Measurements from ENCODE around the gene GLOD4. TPM values are rescaled to one million over a fixed set of nuclear protein-coding genes. Genes with fewer than 3 reads are reported as not detected.

GLOD4 gene
- total and polyA plus RNA-seq, 2 experiments from 2014 or later: 68.1 to 120 TPM

DNA sequence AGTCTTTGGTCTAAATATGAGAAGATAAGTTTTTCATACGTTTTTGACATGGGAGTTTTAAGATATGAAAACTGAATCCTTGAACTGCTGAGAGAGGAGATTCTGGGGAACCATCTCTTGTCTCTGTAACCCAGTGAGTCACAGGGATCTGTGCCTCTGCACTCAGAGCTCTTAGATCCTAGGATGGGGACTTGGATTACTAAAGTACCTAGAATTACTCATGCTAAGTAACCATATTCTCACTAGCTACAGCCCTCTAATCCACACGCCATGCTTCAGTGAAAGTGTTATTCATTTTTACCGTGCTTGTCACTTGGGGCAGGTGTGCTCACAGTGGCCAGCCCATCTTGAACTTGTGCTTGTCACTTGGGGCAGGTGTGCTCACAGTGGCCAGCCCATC lies 2.1 kb upstream of the GLOD4 start:
- H4K20me1 ChIP-seq (ENCODE audit: insufficient read depth, poor library complexity, severe bottlenecking): no peaks in the 10 kb centered on the region
- H3K4me1 ChIP-seq (ENCODE audit: insufficient read depth): peaks cover 14% of the 10 kb centered on the region
- H3K9me3 ChIP-seq (ENCODE audit: low read depth): no peaks in the 10 kb centered on the region
- no peaks in the 10 kb centered on the region for H3K36me3 ChIP-seq (replicated peaks; ENCODE audit: insufficient read depth, low read depth)
- H2AFZ ChIP-seq: no peak overlapping the region
- TF ChIP-seq EZH2 (IDR thresholded peaks at IDR 0.05; ENCODE audit: borderline replicate concordance) (no peak), EZH2phosphoT487 (IDR thresholded peaks at IDR 0.05; ENCODE audit: low read depth, severe bottlenecking, unreplicated experiment) (no peak)
- TF ChIP-seq, protein P1, sequence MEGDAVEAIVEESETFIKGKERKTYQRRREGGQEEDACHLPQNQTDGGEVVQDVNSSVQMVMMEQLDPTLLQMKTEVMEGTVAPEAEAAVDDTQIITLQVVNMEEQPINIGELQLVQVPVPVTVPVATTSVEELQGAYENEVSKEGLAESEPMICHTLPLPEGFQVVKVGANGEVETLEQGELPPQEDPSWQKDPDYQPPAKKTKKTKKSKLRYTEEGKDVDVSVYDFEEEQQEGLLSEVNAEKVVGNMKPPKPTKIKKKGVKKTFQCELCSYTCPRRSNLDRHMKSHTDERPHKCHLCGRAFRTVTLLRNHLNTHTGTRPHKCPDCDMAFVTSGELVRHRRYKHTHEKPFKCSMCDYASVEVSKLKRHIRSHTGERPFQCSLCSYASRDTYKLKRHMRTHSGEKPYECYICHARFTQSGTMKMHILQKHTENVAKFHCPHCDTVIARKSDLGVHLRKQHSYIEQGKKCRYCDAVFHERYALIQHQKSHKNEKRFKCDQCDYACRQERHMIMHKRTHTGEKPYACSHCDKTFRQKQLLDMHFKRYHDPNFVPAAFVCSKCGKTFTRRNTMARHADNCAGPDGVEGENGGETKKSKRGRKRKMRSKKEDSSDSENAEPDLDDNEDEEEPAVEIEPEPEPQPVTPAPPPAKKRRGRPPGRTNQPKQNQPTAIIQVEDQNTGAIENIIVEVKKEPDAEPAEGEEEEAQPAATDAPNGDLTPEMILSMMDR (IDR thresholded peaks at IDR 0.05; ENCODE audit: poor library complexity): no peak
- H3K4me2 ChIP-seq: peak overlapping the region; percentile 94
- no peak for DNase-seq (ENCODE audit: low spot score)
- H3K27ac ChIP-seq: no peak overlapping the region
- 79% methylated on average over 3 of the region's 3 CpGs for WGBS (ENCODE audit: low lambda C conversion rate, missing lambda C conversion rate)
- H3K79me2 ChIP-seq: peaks cover 75% of the 10 kb centered on the region
- no peak overlapping the region for H3K4me3 ChIP-seq
- no peaks in the 10 kb centered on the region for H3K9me2 ChIP-seq (replicated peaks; ENCODE audit: insufficient read depth)
- no peaks in the 10 kb centered on the region for H3K27me3 ChIP-seq

DNA sequence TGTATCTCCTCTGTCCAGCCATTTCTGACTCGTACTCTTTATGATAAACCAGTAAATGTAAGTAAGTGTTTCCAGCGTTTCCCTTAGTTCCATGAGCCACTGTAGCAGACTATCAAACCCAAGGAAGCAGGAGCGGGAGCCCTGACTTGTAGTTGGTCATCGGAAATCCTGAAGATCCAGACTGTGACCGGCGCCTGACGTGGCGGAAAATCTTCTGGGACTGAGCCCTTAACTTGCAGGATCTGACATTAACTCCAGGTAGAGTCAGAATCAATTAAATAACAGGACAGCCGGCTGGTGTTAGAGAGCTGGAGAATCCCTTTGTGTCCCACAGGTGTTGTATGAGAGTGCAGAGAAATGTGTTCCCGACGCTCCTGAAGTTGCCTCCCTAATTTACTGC lies 4.0 kb downstream of the GLOD4 start:
- no peak for TF ChIP-seq EZH2 (IDR thresholded peaks at IDR 0.05; ENCODE audit: borderline replicate concordance)
- WGBS (ENCODE audit: low lambda C conversion rate, missing lambda C conversion rate): 98% methylated on average over 11 of the region's 11 CpGs

DNA sequence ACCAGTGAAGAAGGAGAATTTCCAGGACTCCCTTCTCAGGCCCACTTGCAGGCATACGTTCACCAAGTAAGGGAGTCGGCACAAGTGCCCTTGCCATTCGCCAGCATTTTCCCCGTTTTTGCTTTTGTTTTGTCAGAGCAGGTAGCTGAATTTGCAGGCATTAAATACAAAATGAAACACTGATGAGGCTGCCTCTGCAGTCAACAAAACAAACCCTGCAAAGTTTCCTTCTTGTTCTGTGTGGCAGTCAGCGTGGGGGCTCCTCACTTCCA lies 7.8 kb downstream of the GLOD4 start:
- H3K4me2 ChIP-seq: no peak overlapping the region
- DNase-seq (ENCODE audit: low spot score): no peak
- H3K36me3 ChIP-seq (replicated peaks; ENCODE audit: insufficient read depth, low read depth): peaks cover 5% of the 10 kb centered on the region
- H2AFZ ChIP-seq: no peak overlapping the region
- WGBS (ENCODE audit: low lambda C conversion rate, missing lambda C conversion rate): 91% methylated on average over 5 of the region's 5 CpGs
- peaks cover 20% of the 10 kb centered on the region for H3K79me2 ChIP-seq
- TF ChIP-seq EZH2 (IDR thresholded peaks at IDR 0.05; ENCODE audit: borderline replicate concordance) (no peak), EZH2phosphoT487 (IDR thresholded peaks at IDR 0.05; ENCODE audit: low read depth, severe bottlenecking, unreplicated experiment) (no peak)
- TF ChIP-seq, protein P1 (IDR thresholded peaks at IDR 0.05; ENCODE audit: poor library complexity): no peak
- no peaks in the 10 kb centered on the region for H3K9me2 ChIP-seq (replicated peaks; ENCODE audit: insufficient read depth)
- H4K20me1 ChIP-seq (ENCODE audit: insufficient read depth, poor library complexity, severe bottlenecking): no peaks in the 10 kb centered on the region
- H3K27me3 ChIP-seq: no peaks in the 10 kb centered on the region
- no peaks in the 10 kb centered on the region for H3K4me1 ChIP-seq (ENCODE audit: insufficient read depth)
- H3K4me3 ChIP-seq: no peak overlapping the region
- H3K9me3 ChIP-seq (ENCODE audit: low read depth): no peaks in the 10 kb centered on the region
- no peak overlapping the region for H3K27ac ChIP-seq

More for the DNA sequence above, 4.0 kb downstream of the GLOD4 start:
- H3K4me1 ChIP-seq (ENCODE audit: insufficient read depth): peaks cover 9% of the 10 kb centered on the region
- H3K27ac ChIP-seq: no peak overlapping the region
- H3K9me3 ChIP-seq (ENCODE audit: low read depth): no peaks in the 10 kb centered on the region
- DNase-seq (ENCODE audit: low spot score): no peak
- no peaks in the 10 kb centered on the region for H3K27me3 ChIP-seq
- H4K20me1 ChIP-seq (ENCODE audit: insufficient read depth, poor library complexity, severe bottlenecking): no peaks in the 10 kb centered on the region
- H3K4me3 ChIP-seq: no peak overlapping the region
- H3K36me3 ChIP-seq (replicated peaks; ENCODE audit: insufficient read depth, low read depth): no peaks in the 10 kb centered on the region
- peaks cover 56% of the 10 kb centered on the region for H3K79me2 ChIP-seq
- no peaks in the 10 kb centered on the region for H3K9me2 ChIP-seq (replicated peaks; ENCODE audit: insufficient read depth)
- H3K4me2 ChIP-seq: no peak overlapping the region
- H2AFZ ChIP-seq: no peak overlapping the region

DNA sequence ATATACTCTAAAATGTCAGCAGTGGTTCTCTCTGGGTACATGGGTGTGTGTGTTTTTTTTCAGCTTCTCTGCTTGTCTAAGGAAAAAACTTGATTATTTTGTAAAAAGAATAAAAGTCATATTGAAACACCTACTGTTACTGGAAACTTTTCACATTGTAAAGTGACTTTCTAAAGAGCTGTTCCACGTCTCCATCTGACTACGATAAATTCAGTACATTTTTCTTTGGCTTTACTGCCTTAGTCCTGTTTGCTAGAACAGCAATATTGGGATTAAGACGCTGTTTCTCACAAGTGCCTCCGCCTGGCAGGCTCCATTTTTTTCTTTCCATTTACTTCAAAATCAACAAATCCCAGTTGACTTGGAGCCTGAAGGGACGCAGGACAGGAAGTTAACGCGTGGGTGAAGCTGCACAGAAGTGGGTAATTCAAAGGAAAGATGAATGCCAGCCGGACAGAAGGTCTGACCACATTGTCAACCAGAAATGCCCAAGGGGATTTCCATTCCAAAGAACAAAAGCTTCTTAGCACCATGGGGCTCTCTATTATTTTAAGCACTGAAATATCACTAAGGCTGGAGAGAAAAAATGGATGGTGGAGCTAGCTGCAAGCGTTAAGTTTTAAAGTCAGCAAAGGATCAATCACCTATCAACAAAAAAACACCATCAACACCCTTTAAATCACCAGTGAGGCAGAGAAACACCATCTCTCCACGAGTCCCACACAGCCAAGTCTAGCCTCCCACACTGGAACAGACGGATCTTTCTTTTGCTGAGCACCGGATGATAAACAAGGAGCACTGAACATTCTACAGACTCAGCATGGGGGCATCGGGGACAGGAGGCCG lies 8.4 kb downstream of the GLOD4 start:
- H4K20me1 ChIP-seq (ENCODE audit: insufficient read depth, poor library complexity, severe bottlenecking): no peaks in the 10 kb centered on the region
- TF ChIP-seq EZH2 (IDR thresholded peaks at IDR 0.05; ENCODE audit: borderline replicate concordance): no peak
- TF ChIP-seq, protein P1 (IDR thresholded peaks at IDR 0.05; ENCODE audit: poor library complexity): no peak
- TF ChIP-seq EZH2phosphoT487 (IDR thresholded peaks at IDR 0.05; ENCODE audit: low read depth, severe bottlenecking, unreplicated experiment): no peak
- no peak overlapping the region for H2AFZ ChIP-seq
- 72% methylated on average over 14 of the region's 14 CpGs for WGBS (ENCODE audit: low lambda C conversion rate, missing lambda C conversion rate)
- peaks cover 5% of the 10 kb centered on the region for H3K36me3 ChIP-seq (replicated peaks; ENCODE audit: insufficient read depth, low read depth)
- H3K9me2 ChIP-seq (replicated peaks; ENCODE audit: insufficient read depth): no peaks in the 10 kb centered on the region
- no peak for DNase-seq (ENCODE audit: low spot score)
- H3K27me3 ChIP-seq: no peaks in the 10 kb centered on the region
- H3K4me2 ChIP-seq: no peak overlapping the region
- H3K9me3 ChIP-seq (ENCODE audit: low read depth): no peaks in the 10 kb centered on the region
- no peaks in the 10 kb centered on the region for H3K4me1 ChIP-seq (ENCODE audit: insufficient read depth)
- H3K27ac ChIP-seq: no peak overlapping the region
- H3K4me3 ChIP-seq: no peak overlapping the region
- peaks cover 16% of the 10 kb centered on the region for H3K79me2 ChIP-seq
